Measurements from ENCODE around the gene CELSR1.

CELSR1 gene

DNA sequence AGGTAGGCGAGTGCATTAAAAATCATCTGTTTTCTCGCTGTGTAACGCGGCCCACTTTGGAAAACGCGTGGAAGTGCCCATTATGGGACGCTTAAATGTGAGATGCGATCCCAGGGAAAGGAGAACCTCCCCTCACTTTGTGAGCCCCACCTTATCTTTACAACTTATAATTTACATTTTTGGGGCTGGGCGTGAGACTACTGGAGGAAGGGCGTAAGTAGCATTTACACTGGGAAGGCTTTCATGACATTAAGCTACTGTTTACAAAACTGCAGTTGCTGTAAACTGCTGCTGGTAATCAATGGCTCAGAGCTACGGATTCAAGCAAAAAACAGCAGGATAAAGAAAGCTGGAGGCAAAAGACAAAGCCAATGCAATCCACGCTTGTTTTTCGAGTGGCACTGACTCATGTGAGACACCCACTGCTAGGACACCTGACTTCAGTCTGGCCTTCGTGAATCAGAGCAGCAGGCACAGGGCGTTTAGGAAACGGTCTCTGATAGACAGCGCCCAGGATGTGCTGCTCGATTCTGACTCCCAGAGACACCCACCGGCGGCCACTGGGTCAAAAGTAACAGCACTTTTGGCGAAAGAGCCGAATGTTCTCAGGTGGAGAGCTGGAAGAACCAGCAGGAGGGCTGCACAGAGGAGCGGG is 123.6 kb downstream of the CELSR1 start:
- TF ChIP-seq CTCF (IDR thresholded peaks at IDR 0.05; ENCODE audit: control extremely low read depth, extremely low read depth, low read depth, missing control alignments): no peak
- CTCF ChIA-PET: interaction anchor here (2.0 kb wide), 1 partner anchor 47 kb away, joined by 6 read pairs; no protein-coding TSS in a partner anchor
- no peak for DNase-seq (ENCODE audit: extremely low spot score)
- POLR2A ChIA-PET: no interaction called here

DNA sequence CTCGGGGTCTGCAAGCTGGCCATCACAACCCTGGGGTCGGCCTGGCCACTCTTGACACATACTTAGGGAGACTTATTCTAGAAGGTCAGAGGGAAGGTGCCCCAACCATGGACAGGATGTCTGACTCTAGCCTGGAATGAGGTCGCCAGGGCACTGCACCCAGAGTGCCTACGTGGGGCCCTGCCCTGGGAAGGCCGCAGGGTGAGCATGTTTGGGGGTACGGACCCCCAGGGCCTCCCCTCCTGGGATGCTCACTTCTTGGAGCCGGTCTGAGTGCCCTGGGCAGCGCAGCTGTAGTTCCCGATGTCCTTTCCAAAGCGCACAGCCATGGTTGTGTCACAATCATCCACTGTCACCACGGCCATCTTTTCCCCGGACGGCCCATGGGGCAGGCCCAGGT is 126.1 kb downstream of the CELSR1 start:
- CTCF ChIA-PET: interaction anchor here (1.3 kb wide), 1 partner anchor 43 kb away, joined by 4 read pairs; no protein-coding TSS in a partner anchor
- DNase-seq (ENCODE audit: extremely low spot score): no peak
- no peak for TF ChIP-seq CTCF (IDR thresholded peaks at IDR 0.05; ENCODE audit: control extremely low read depth, extremely low read depth, low read depth, missing control alignments)
- POLR2A ChIA-PET: no interaction called here

DNA sequence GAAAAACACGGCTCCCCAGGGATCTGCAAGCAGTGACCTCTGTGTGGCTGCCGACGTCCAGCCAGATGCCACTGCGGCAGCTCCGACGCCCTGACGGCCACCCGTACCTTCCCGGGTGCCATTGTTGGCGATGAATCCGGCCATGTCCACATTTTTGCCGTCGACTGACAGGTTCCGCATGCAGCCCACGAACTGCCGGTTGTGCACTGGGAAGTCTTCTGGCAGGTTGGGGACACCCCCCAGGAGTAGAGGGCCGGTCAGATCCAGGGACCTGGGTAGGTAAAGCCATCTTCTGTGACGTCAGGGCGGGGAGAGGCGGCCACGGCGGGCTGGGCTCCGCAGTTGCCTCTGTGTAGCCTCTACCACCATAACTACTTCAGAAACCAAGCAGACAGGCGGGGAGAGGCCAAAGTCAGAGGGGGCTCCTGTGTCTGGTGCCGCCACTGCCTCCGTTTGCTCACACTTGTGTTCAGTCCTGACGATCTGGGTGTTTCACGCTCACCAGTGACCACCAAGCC is 127.1 kb downstream of the CELSR1 start:
- TF ChIP-seq CTCF (IDR thresholded peaks at IDR 0.05; ENCODE audit: control extremely low read depth, extremely low read depth, low read depth, missing control alignments): no peak
- no peak for DNase-seq (ENCODE audit: extremely low spot score)
- ChIA-PET POLR2A (no interaction called here), CTCF (interaction anchor here (1.3 kb wide), 1 partner anchor 42 kb away, joined by 4 read pairs; no protein-coding TSS in a partner anchor)

DNA sequence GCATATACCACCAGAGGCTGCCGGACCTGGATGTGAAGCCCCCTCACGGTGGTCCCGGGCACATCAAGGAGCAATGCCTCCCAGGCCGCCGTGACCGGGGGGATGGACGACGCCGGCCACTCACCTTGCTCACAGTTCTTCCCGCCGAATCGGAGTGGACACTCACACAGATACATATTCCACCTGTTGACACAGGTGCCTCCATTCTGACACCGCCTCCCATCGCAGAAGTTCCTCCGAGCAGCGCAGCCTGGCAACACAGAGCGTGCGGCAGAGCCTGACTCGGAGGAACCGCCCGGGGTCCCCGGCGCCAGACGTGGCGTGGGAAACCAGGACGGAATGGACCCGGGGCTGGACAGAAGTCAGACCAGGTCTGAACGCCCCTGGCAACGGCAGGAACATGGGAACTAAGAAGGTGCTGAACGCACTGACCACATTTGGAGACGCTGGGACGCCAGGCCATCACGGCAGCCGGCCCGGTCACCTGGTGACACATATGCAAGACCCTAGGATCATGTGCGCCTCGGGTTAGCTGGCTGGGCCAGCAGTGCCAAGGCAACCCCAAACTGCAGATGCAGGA is 127.7 kb downstream of the CELSR1 start:
- ChIA-PET CTCF (interaction anchor here (1.9 kb wide), 1 partner anchor 42 kb away, joined by 6 read pairs; no protein-coding TSS in a partner anchor), POLR2A (no interaction called here)
- TF ChIP-seq CTCF (IDR thresholded peaks at IDR 0.05; ENCODE audit: control extremely low read depth, extremely low read depth, low read depth, missing control alignments): no peak
- no peak for DNase-seq (ENCODE audit: extremely low spot score)

GRCh38 chr22:46408568-46409506 is 128.6 kb downstream of the CELSR1 start:
- TF ChIP-seq CTCF (IDR thresholded peaks at IDR 0.05; ENCODE audit: control extremely low read depth, extremely low read depth, low read depth, missing control alignments): no peak
- CTCF ChIA-PET: interaction anchor here (1.9 kb wide), 1 partner anchor 41 kb away, joined by 6 read pairs; no protein-coding TSS in a partner anchor
- no peak for DNase-seq (ENCODE audit: extremely low spot score)
- POLR2A ChIA-PET: no interaction called here

DNA sequence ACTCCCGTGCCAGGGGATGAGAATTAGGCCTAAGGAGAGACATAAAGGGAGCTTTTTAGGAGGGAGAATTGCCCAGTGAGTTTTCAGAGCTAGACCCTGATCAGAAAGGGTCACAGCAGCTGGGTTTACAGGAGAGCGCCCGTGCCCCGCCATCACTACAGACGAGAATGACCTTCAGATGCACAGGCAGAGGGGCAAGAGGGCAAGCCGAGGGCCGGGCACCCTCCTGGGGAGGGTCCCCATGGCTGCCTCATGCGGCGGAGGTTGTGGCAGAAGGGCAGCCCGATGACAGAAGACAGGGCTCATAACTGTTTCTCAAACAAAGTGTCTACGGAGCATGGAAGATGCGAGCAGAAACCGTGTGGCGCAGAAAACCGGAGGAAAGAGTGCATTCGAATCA is 129.7 kb downstream of the CELSR1 start:
- CTCF ChIA-PET: interaction anchor here (1.9 kb wide), 1 partner anchor 40 kb away, joined by 6 read pairs; no protein-coding TSS in a partner anchor
- DNase-seq (ENCODE audit: extremely low spot score): no peak
- TF ChIP-seq CTCF (IDR thresholded peaks at IDR 0.05; ENCODE audit: control extremely low read depth, extremely low read depth, low read depth, missing control alignments): no peak
- POLR2A ChIA-PET: no interaction called here

Measured in GM10248 (cell line).